Activated CD4-positive, alpha-beta T cell treated with anti-CD3 and anti-CD28 coated beads, Interleukin-2, amount 10 ng/mL, durations not matched to agents 24 days and 14 days (primary cell): ENCODE measurements around the gene CES3. TPM values are rescaled to one million over a fixed set of nuclear protein-coding genes. Genes with fewer than 3 reads are reported as not detected.
"Not testable (repeated sequence)": the region's sequence is repeated elsewhere in the genome, so short reads cannot be mapped to it uniquely, and the experiment has no call there.

Experiments
- DNase-seq: peaks from one replicate; pipeline ENCODE4 v3.0.0; 2022
- H3K27ac Mint-ChIP-seq: one replicate; pipeline ENCODE4 v1.8.0; 2022; ENCODE audit warnings: mild to moderate bottlenecking, mixed read lengths
- H3K27me3 Mint-ChIP-seq: one replicate; pipeline ENCODE4 v1.8.0; 2022; ENCODE audit warnings: mixed read lengths
- H3K36me3 Mint-ChIP-seq: one replicate; pipeline ENCODE4 v1.8.0; 2022; ENCODE audit warnings: low read depth, mild to moderate bottlenecking, mixed read lengths
- H3K4me1 Mint-ChIP-seq: one replicate; pipeline ENCODE4 v1.8.0; 2021; ENCODE audit warnings: mixed read lengths
- H3K4me3 Mint-ChIP-seq: one replicate; pipeline ENCODE4 v1.8.0; 2022; ENCODE audit warnings: mild to moderate bottlenecking, moderate library complexity, mixed read lengths
- H3K9me3 Mint-ChIP-seq: one replicate; pipeline ENCODE4 v1.8.0; 2021; ENCODE audit warnings: mixed read lengths
- intact Hi-C: fragments of 100-400 bp; cut with micrococcal nuclease; formaldehyde crosslinking; loops from one replicate; pipeline ENCODE4 v1.15.1; 2023
- total RNA-seq: library from RNA; stranded (reverse); gene quantifications from 2 replicates; pipeline ENCODE4 v1.2.3, GENCODE V29; 2022

CES3 gene
- total RNA-seq, 1 donor from 2014 or later, result 6.8 TPM

DNA sequence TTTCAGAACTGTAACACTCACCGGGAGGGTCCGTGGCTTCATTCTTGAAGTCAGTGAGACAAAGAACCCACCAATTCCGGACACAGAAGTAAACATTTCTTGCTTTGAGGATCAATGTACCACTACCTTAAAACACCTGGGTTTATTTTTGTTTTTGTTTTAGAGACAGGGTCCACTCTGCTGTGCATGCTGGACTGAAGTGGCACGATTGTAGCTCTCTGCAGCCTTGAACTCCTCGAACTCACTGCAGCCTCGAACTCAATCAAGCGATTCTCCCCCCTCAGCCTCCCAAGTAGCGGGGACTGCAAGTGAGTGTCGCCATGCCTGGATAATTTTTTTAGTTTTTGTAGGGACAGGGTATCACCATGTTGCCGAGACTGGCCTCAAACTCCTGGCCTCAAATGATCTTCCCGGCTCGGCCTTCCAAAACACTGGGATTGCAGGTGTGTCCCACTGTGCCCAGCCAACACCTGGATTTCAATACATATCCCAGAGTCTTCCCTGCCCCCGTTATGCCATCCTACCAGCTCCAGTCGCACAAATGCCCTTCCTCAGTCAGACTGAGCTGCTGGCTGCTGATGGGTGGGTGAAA, 14.3 kb downstream of the CES3 start:
- peak overlapping the region; percentile 77 for H3K27ac Mint-ChIP-seq
- H3K36me3 Mint-ChIP-seq, result no peaks in the 10 kb centered on the region
- no peaks in the 10 kb centered on the region for H3K9me3 Mint-ChIP-seq
- intact Hi-C loops, result no loop called here
- H3K4me3 Mint-ChIP-seq, result peak overlapping the region; percentile 74
- peaks cover 42% of the 10 kb centered on the region for H3K4me1 Mint-ChIP-seq
- no peak for DNase-seq
- H3K27me3 Mint-ChIP-seq, result no peaks in the 10 kb centered on the region

DNA sequence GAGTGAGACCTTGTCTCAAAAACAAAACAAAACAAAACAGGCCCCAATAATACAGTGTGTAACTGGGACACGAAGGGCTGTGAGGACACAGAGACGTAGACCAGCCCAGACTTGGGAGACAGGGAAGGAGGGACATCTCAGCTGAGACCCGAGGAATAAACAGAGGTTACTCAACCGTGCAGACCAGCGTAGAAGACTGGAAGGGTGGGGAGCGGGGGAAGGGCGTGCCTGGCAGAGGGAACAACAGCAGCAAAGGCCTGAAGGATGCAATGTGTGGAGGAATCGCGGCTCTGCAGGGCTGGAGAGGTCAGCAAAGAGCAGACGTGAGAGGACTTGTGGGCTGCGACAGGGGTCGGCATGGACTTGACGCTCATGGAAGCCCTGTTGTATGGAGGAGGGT, 15.7 kb downstream of the CES3 start:
- H3K4me3 Mint-ChIP-seq, result peak overlapping the region; percentile 19
- H3K27me3 Mint-ChIP-seq, result no peaks in the 10 kb centered on the region
- no peaks in the 10 kb centered on the region for H3K9me3 Mint-ChIP-seq
- no peaks in the 10 kb centered on the region for H3K36me3 Mint-ChIP-seq
- H3K4me1 Mint-ChIP-seq, result peaks cover 42% of the 10 kb centered on the region
- H3K27ac Mint-ChIP-seq, result peak overlapping the region; percentile 54
- DNase-seq, result no peak
- intact Hi-C loops, result loop anchor here (1.0 to 2.0 kb wide), 6 partner anchors 9 to 209 kb away; no protein-coding TSS in a partner anchor

DNA sequence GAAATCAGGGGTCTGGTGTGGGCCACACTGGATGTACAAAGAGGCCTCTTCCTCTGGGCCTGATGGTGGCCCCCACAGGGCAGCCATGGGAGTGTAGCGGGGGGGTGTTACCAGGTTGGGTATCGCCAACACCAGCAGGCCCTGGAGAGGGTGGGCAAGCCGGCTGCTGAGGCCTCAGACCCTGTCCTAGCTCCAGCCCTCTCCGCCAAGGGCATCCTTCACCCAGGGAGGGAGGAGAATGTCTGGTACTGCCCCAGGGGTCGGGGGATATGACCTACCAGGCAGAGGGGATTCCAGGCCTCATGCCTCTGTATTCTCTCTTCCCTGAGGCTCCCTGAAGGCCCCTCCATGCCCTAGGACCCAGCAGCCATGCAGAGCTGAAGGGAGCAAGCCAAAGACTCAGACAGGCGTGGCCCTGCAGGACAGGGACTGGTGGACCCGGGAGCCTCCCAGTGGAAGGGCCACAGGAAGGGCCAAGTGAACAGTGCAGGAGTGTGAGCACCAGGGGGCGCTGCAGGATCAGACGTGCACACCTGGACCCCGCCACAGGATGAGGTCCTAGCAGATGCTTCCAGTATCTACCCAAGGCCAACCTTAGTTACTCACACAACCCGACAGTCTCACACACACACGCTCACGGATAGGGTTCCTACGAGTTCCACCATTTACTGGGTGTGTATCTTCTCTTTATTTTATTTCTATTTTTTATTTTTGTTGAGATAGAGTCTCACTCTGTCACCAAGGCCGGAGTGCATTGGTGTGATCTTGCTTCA, 16.5 kb downstream of the CES3 start:
- peak overlapping the region; percentile 85 for H3K27ac Mint-ChIP-seq
- no peaks in the 10 kb centered on the region for H3K9me3 Mint-ChIP-seq
- peak; percentile 97 for DNase-seq
- peaks cover 49% of the 10 kb centered on the region for H3K4me1 Mint-ChIP-seq
- no peaks in the 10 kb centered on the region for H3K27me3 Mint-ChIP-seq
- H3K36me3 Mint-ChIP-seq, result peaks cover 5% of the 10 kb centered on the region
- intact Hi-C loops, result loop anchor here (1.0 to 2.0 kb wide), 6 partner anchors 8 to 208 kb away; no protein-coding TSS in a partner anchor
- H3K4me3 Mint-ChIP-seq, result peak overlapping the region; percentile 22

DNA sequence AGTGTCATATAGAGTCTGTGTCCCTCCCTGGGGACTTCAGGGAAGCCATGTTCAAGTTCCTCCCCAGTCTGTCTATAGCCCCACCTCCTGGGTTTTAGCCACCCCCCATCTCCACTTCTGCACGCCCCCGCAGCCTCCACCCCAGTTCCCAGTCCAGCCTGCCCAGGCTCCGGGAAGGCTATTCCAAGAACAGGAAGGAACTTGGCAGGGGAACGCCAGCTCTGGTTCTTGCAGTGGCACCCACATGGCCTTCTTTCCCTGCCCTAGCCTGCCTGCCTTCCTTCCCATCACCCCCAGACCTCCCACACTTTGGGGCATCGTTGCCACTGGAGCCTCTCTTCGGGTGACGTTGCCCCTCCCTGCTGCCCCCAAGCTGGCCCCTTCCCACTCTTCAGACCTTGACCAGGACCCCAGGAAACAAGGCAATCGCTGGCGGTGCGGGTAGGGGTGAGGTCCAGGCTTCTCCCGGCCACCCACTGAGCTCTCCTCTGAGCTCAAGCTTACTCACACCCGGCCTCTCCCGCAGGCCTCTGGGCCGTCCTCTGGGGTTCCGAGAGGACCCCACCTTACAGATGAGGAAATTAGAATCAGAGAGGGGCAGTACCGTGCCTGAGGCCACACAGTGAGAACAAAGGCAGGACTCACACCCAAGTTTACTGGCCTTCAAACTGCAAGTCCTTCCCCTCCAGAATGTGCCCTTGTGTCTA, 18.1 kb downstream of the CES3 start:
- intact Hi-C loops, result no loop called here
- H3K4me3 Mint-ChIP-seq, result no peak overlapping the region
- no peaks in the 10 kb centered on the region for H3K27me3 Mint-ChIP-seq
- peaks cover 6% of the 10 kb centered on the region for H3K36me3 Mint-ChIP-seq
- H3K4me1 Mint-ChIP-seq, result peaks cover 57% of the 10 kb centered on the region
- peak overlapping the region; percentile 62 for H3K27ac Mint-ChIP-seq
- DNase-seq, result no peak
- H3K9me3 Mint-ChIP-seq, result no peaks in the 10 kb centered on the region

DNA sequence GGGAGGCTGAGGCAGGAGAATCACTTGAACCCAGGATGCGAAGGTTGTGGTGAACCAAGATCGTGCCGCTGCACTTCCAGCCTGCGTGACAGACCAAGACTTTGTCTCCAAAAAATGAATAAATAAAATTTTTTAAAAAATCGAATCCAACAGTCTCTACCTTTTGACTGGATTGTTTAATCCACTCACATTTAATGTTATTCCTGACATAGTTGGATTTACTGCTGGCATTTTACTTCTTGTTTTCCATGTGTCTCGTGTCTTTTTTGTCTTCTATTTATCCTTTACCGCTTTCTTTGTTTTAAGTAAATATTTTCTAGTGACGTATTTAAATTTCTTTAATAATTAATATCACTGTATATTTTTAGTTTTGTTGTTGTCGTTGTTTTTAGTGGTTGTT, 22.0 kb downstream of the CES3 start:
- peak overlapping the region; percentile 97 for H3K27ac Mint-ChIP-seq
- H3K4me3 Mint-ChIP-seq, result no peak overlapping the region
- intact Hi-C loops, result no loop called here
- no peak for DNase-seq
- H3K9me3 Mint-ChIP-seq, result peaks cover 4% of the 10 kb centered on the region
- H3K27me3 Mint-ChIP-seq, result no peaks in the 10 kb centered on the region
- peaks cover 15% of the 10 kb centered on the region for H3K36me3 Mint-ChIP-seq
- peaks cover 61% of the 10 kb centered on the region for H3K4me1 Mint-ChIP-seq

DNA sequence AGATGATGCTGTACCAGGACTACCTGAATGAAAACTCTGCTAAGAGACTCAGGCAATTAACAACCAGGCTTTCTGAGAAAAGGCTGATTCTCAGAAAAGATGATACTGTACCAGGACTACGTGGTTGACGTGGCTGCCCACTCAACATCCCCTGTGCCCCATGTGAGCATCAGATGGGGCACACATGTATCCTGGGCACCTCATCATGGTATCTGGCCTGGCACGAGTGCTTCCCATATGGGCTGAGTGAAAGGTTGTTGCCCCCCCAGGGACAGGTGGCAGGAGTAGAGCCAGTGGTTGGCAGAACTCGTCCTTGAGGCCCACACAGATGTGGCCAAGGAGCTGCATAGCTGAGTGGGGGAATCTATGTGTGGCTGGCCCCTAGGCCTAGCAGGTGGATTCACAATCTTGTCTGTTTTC, 23.8 kb downstream of the CES3 start:
- peak; percentile 86 for DNase-seq
- Mint-ChIP-seq H3K27me3 (no peaks in the 10 kb centered on the region), H3K4me1 (peaks cover 57% of the 10 kb centered on the region), H3K9me3 (peaks cover 4% of the 10 kb centered on the region), H3K27ac (peak overlapping the region; percentile 97), H3K36me3 (peaks cover 15% of the 10 kb centered on the region), H3K4me3 (peak overlapping the region; percentile 61)
- intact Hi-C loops, result loop anchor here (1.0 kb wide), 8 partner anchors 8 to 327 kb away; partner anchors contain the start of genes CBFB, FBXL8 and TRADD

DNA sequence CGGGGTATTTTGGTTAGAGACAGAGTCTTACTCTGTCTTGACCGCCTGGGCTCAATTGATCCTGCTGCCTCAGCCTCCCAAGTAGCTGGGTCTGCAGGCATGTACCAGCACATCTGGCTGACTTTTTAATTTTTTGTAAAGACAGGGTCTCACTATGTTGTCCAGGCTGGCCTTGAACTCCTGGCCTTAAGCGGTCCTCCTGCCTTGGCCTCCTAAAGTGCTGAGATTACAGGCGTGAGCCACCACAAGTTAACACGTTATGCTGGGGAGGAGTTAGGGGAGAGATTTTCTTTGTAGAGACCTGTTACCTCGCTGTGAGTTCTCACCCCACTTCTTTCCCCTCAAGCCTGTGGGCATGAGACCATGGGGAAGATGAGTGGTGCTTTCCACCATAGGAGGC, 25.5 kb downstream of the CES3 start:
- Mint-ChIP-seq H3K4me1 (peaks cover 54% of the 10 kb centered on the region), H3K9me3 (peaks cover 4% of the 10 kb centered on the region), H3K27ac (peak overlapping the region; percentile 97), H3K36me3 (peaks cover 15% of the 10 kb centered on the region), H3K27me3 (no peaks in the 10 kb centered on the region), H3K4me3 (peak overlapping the region; percentile 26)
- no peak for DNase-seq
- intact Hi-C loops, result no loop called here

DNA sequence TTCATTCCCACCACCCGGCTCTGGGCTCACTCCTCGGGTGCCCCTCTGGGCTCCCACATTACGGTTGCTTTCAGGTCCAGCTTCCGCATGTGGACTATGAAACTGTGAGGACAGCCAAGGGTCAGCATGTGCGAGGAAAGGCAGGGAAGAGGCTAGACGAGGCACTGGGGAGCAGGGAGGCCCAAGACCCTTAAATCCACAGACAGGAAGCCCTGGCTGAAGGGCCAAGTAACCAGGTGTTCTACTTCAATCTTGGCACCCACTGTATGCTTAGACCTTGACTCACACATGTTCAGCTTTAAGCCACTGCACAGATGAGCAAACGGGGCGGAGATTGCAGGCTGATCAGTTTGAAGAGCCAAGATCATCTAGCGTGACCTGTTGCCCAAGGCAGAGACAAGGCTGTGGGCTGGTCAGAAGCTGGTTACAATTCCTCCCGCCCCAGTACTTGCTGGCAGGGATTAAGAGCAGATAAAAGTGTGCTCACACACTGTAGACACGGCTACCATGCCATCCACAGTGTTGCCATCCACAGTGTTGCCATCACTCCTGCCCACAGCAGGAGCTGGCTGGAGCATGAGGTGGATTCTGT, 27.2 kb downstream of the CES3 start, which contains the start of gene CES4A:
Gene CES4A (plus strand): TSS at position 393 of the 592 bp plus-strand sequence. CDS start 184 bp downstream, at position 577.
- intact Hi-C loops, result no loop called here
- Mint-ChIP-seq H3K27ac (peak within 1 kb of the TSS; percentile 97), H3K9me3 (peaks cover 4% of the 10 kb centered on the region), H3K36me3 (peaks cover 10% of the 10 kb centered on the region), H3K4me3 (peak within 1 kb of the TSS; percentile 21), H3K27me3 (no peaks in the 10 kb centered on the region), H3K4me1 (peaks cover 45% of the 10 kb centered on the region)
- DNase-seq, result no peak

DNA sequence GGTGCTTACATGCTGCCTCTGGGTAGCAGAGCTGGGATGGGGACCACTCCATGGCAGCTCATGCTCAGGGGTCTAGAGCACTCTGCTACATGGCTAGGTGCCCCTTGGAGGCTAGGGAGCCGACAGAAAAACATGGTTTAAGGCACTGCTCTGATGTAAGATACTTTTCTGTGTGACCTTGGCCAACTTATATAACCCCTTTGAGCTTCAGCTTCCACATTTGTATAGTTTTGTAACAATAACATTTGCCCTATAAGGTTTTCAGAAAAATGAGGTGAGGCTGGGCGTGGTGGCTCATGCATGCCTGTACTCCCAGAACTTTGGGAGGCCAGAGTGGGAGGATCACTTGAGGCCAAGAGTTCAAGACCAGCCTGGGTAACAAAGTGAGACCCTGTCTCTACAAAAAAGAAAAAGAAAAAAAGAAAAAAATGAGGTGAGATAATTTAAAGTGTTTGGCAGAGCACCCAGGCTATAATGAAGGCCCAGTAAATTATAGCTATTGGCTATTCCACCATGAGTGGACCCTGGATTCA, 30.5 kb downstream of the CES3 start:
- intact Hi-C loops, result no loop called here
- Mint-ChIP-seq H3K27ac (no peak overlapping the region), H3K9me3 (peaks cover 4% of the 10 kb centered on the region), H3K4me3 (no peak overlapping the region), H3K27me3 (no peaks in the 10 kb centered on the region), H3K4me1 (peaks cover 21% of the 10 kb centered on the region), H3K36me3 (peaks cover 4% of the 10 kb centered on the region)
- no peak for DNase-seq

DNA sequence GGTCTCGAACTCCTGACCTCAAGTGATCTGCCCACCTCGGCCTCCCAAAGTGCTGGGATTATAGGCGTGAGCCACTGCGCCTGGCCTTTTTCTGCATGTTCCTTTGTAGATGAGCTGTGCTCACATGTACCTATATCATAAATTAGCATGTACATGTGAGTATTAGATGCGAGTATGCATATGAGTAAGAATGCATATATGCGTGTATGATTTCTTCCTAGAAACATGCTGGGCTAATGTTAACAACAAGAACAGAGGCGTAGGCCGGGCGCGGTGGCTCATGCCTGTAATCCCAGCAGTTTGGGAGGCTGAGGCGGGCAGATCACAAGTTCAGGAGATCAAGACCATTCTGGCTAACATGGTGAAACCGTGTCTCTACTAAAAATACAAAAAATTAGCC, 32.5 kb downstream of the CES3 start:
- not testable (repeated sequence) for H3K27ac Mint-ChIP-seq, H3K4me3 Mint-ChIP-seq

DNA sequence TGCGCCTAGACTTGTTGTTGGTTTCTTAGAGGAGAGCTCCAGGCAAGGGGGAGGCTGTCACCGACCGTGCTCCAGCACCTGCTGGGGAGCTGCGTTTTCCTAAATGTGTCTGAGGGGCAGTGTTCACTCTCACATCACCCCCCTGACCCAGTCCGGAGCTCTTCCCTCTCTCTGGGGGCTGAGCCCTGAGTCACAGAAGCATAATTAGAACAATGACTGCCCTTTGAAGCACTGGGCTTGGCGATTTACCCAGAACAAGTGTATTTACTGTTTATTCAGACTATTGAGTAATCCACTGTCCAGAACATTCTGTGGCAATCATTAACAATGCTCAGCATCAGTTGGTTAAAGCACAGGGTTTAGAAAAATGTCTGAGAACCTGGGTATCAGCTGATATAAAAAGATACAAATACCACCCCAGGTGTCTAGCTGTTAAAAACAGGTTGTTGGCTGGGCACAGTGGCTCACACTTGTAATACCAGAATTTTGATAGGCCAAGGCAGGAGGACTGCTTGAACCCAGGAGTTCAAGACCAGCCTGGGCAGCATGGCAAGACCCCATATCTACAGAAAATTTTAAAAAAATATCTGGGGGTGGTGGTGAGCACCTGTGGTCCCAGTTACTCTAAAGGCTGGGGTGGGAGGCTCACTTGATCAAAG, 35.4 kb downstream of the CES3 start:
- H3K27ac Mint-ChIP-seq, result no peak overlapping the region
- H3K4me3 Mint-ChIP-seq, result no peak overlapping the region
- intact Hi-C loops, result no loop called here
- H3K36me3 Mint-ChIP-seq, result peaks cover 5% of the 10 kb centered on the region
- no peaks in the 10 kb centered on the region for H3K9me3 Mint-ChIP-seq
- no peak for DNase-seq
- no peaks in the 10 kb centered on the region for H3K27me3 Mint-ChIP-seq
- peaks cover 17% of the 10 kb centered on the region for H3K4me1 Mint-ChIP-seq

More for the DNA sequence above, 32.5 kb downstream of the CES3 start:
- H3K27me3 Mint-ChIP-seq, H3K4me1 Mint-ChIP-seq, H3K36me3 Mint-ChIP-seq, H3K9me3 Mint-ChIP-seq, DNase-seq, intact Hi-C loops: not testable (repeated sequence)

DNA sequence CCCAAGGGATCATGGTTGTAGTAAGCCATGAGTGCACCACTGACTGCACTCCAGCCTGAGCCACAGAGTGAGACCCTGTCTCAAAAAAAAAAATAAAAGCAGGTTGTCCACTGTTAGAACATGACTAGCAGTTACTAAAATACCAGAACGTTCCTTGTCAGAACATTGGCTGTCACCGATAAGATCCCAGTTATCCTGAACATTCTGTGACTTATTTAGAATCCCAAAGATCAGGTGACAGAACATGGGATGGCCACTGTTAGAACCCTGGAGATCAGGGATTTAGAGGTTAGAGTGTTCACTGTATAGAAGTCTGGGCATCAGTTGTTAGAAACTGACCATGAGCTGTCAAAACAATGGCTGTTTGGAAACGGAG, 35.9 kb downstream of the CES3 start:
- no peaks in the 10 kb centered on the region for H3K9me3 Mint-ChIP-seq
- no peak for DNase-seq
- no peak overlapping the region for H3K4me3 Mint-ChIP-seq
- no peak overlapping the region for H3K27ac Mint-ChIP-seq
- H3K4me1 Mint-ChIP-seq, result peaks cover 22% of the 10 kb centered on the region
- H3K27me3 Mint-ChIP-seq, result no peaks in the 10 kb centered on the region
- intact Hi-C loops, result no loop called here
- H3K36me3 Mint-ChIP-seq, result peaks cover 7% of the 10 kb centered on the region
